Measurements from ENCODE around the gene MXI1.
A peak's percentile ranks its signal among the peaks of the same experiment; 100 is the strongest.

MXI1 gene

GRCh38 chr10:110216942-110217661 lies 9.7 kb downstream of the MXI1 start:
- no peak for DNase-seq

GRCh38 chr10:110217662-110218008 lies 10.2 kb downstream of the MXI1 start:
- DNase-seq: no peak

DNA sequence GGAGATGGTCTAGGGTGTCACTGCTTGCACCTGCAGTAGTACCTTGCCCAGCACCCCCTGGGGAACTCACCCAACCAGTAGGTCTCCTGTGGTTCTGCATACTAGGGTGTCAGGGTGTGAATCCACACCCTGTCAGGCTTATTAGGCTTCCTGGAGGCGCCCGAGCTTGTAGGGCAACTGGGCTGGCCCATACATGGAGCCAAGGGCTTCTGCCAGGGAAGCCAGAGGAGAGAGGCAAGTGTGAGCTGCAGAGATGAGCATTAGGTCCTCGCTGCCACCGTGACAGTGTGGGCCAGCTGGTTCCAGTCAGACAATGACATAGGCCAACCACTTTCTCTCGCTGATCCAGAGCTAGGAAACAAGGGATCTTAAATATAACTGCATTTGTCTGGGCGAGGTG lies 11.2 kb downstream of the MXI1 start:
- DNase-seq: no peak

DNA sequence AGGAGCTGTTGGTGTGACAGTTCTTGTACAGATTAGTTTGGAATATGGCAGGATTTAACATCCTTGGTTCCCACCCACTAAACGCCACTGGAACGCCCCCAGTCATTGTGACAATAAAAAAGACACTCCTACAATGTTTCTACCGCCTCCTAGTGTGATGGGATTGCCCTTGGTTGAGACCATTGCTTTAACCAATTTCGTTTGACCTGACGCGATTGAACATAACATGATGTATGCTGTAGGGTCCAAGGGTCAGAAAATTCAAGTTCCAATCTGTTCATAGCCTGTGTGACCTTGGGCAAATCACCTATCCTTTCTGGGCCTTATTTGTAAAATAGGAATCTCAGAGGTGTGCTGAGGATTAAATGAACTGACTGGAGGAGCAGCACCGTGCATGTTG lies 12.5 kb downstream of the MXI1 start:
- no peak for DNase-seq

- DNase-seq: no peak
Observed at GRCh38 chr10:110220398-110220797, 13.0 kb downstream of the MXI1 start.

GRCh38 chr10:110221044-110221720 lies 13.8 kb downstream of the MXI1 start:
- no peak for DNase-seq

DNA sequence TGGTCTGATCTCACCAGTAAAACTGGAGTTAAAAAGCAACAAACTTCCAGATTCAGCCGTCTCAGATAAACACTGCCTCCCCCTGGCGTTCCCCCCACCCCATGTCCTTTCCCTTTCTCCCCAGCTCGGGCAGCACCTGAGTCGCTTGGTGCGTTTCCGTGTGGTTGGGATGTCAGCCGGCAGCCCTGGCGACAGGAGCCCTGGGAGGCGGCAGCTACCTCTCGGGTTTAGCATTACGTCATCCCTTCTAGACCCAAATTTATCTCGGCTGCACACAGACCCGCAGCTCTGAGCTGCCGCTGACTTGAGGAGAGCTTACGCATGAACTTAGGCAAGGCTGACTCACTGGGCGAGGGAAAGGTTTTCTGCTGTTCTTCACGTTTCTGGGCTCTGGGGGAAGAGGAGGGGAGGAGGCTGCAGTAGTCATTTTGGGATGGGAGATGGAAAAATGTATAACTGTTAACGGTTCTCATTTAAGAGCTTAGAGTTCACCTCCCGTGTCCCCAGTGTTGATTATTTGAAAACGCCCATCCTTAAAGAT lies 14.4 kb downstream of the MXI1 start:
- peak; percentile 30 for DNase-seq

GRCh38 chr10:110222641-110223297 lies 15.4 kb downstream of the MXI1 start:
- no peak for DNase-seq

GRCh38 chr10:110223298-110223925 lies 16.0 kb downstream of the MXI1 start:
- no peak for DNase-seq

DNA sequence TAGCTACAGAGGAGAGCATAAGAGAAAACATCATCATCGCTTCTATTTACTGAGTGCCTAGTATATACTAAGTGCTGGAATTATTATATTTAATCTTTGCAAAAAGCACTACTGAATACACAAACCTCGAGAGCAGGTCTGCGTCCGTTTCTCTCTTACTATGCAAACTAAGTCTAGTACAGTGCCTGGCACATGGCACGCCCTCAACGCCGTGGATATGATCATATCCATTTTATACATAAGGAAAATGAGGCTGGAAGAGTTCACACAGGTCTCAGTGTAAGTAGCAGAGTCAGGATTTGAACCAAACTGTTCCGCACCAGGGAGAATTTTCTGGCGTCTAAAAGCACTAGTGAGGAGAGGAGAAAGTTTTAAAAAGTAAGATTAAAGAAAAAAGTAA lies 17.6 kb downstream of the MXI1 start:
- no peak for DNase-seq

GRCh38 chr10:110225441-110225755 lies 18.0 kb downstream of the MXI1 start:
- DNase-seq: no peak

- DNase-seq: peak; percentile 70
Observed at GRCh38 chr10:110225756-110226542, 18.5 kb downstream of the MXI1 start.

GRCh38 chr10:110226543-110226925 lies 19.1 kb downstream of the MXI1 start:
- DNase-seq: peak; percentile 44

DNA sequence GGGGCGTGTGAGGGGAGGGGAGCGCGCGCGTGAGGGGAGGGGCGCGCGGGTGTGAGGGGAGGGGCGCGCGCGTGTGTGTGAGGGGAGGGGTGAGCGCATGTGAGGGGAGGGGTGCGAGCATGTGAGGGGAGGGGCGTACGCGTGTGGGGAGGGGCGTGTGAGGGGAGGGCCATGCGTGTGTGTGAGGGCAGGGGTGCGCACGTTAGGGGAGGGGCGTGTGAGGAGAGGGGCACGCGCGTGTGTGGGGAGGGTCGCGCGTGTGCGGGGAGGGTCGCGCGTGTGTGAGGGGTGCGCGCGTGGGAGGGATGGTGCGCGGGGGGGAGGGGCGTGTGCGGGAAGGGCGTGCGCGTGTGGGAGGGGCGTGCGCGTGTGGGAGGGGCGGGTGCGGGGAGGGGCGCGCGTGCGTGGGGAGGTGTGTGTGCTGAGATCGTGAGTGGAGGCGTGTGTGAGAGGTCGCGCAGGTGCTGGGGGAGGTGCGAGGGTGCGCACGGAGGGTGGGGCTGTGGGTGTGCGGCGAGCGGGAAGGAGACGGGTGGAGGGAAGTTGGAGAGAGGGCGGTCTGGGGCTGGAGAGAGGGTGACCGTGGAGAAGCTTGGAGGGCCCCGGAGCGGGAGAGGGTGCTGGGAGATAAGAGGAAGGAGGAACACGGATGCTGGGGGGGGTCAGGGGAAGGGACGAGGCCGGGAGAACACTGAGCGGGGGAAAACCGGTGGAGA lies 19.7 kb downstream of the MXI1 start:
- no peak for DNase-seq

- no peak for DNase-seq
Observed at GRCh38 chr10:110228066-110228465, 20.7 kb downstream of the MXI1 start.

DNA sequence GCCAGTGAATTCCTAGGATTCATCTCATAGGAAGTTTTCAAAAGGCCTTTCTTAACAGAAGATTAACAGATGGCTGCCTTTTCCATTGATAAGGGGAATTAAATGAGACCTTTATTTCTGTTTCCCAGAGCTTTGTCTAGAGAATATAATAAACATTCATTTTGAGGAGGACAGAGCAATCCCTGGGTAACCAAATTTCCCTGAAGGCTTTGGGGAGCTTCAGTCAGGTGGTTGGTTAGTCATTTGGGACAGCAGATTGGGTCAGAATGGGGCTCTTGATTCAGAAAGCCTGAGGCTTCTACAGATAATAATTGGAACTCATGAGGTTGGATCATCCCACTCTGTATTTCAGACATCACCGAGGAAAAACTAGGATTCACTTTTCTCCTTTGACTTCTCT lies 21.8 kb downstream of the MXI1 start:
- no peak for DNase-seq

- DNase-seq: no peak
Observed at GRCh38 chr10:110233846-110234245, 26.4 kb downstream of the MXI1 start.

GRCh38 chr10:110237894-110238480 lies 30.6 kb downstream of the MXI1 start:
- no peak for DNase-seq

GRCh38 chr10:110239892-110240291 lies 32.5 kb downstream of the MXI1 start:
- DNase-seq: no peak

- DNase-seq: no peak
Observed at GRCh38 chr10:110241407-110241806, 34.0 kb downstream of the MXI1 start.

DNA sequence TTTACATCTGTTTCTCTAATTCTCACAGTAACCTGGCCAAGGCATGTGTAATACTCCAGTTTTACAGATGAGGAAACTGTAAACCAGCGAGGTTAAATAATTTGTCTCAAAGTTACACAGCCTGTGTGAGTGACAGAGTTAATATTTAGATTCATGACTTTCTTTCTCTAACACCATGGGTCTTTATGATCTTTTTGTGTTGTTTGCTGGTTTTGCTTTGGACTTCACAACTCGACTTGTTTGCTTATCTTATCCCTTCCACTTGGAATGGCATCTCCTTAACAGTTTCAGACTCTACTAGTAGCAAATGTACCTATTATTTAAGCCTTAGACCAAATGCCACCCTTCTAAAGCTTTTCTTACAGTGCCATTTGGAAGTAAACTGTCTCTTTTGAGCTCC lies 34.4 kb downstream of the MXI1 start:
- DNase-seq: no peak

DNA sequence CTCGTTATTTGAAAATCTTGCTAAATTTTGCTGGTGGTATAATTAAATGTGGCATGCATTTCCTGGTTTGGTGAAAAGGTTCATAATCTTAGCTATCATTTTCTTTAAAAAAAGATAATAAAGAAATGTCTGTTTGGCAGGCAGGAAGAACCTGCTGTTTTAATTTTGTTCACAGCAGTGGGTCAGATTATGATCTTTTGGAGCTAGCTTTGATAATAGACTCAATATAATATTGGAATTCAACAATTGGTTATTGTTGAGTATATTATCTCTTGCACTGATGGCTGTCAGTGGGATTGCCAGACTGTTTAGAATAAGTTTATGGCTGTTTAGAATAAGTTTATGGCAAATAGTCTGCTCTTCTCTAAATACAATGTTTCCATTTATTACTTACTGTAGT lies 35.1 kb downstream of the MXI1 start:
- no peak for DNase-seq

Measured in DMS 273 treated with DMSO at 0.1 percent for 48 hours (cell line).